ENCODE measurements around the gene CKS1B. TPM values are rescaled to one million over a fixed set of nuclear protein-coding genes. Genes with fewer than 3 reads are reported as not detected.

Gene CKS1B
- total and polyA plus RNA-seq, 9 of the 15 experiments (the other 6 are each of a cell fraction or from before 2014, with no cell fraction given), result 215 to 1,103 (median 460) TPM

DNA sequence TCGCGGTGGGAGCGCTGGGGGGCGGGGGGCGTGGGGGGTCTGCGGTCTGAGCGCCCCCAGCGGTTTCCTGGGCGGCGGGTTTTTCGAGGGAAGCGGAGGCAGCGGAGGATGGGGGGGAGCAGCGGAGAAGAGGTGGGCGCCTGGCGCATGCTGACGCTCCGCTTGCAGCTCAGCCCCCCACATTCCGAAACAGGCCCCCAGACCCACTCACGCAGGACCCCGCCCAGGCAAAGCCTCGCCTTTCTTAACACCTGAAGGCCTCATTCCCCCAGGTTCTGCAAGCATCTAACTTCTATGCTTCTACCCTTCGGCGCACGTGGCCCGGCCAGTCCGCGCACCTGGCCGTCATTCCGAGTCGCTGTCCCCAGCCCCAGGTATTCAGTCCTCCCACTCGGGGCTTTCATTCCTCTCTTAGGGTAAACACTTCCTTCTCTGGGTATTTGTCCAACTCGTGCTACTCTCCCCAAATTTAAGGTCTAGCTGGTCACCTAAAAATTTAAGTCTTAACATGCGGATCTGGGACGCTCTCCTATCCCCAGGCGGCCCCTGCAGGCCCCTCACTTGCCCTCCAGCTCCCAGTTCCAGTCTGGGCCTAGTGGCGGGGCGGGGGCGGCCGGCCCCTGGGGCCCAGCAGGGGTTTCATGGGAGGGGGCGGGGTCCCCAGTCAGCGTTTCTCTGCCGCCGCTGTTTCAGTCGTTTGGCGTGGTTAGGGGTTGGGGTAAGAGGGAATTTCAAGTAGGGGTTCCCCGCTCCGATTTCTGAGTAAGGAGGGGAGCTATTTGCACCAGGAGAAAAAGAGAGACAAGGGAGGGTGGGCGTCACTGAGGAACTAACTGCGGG is 25.3 kb downstream of the CKS1B start (continued):
- TF ChIP-seq CBX5 (IDR thresholded peaks at IDR 0.05; ENCODE audit: borderline replicate concordance, low read depth) (no peak), PTRF (tag; IDR thresholded peaks at IDR 0.05) (no peak), BRD9 (IDR thresholded peaks at IDR 0.05; ENCODE audit: low read depth, partially characterized antibody) (peak; percentile 9), FOXJ2 (tag; IDR thresholded peaks at IDR 0.05) (no peak), KDM5B (IDR thresholded peaks at IDR 0.05; ENCODE audit: insufficient replicate concordance, low read depth, low read length) (peak; percentile 76), XRCC5 (IDR thresholded peaks at IDR 0.05; ENCODE audit: low read depth, low read length) (no peak), HMG20A (CRISPR knock-in tag; conservative IDR thresholded peaks at IDR 0.05) (no peak), ZNF408 (CRISPR knock-in tag; IDR thresholded peaks at IDR 0.05; ENCODE audit: low read depth) (no peak), HMG20B (CRISPR knock-in tag; IDR thresholded peaks at IDR 0.05) (no peak), SMAD2 (IDR thresholded peaks at IDR 0.05; ENCODE audit: low read depth, low read length) (no peak), ERF (CRISPR knock-in tag; IDR thresholded peaks at IDR 0.05) (peak; percentile 69; the same call in 1 of the 2 replicates), WHSC1 (IDR thresholded peaks at IDR 0.05; ENCODE audit: low read length) (no peak), FOXA3 (CRISPR knock-in tag; conservative IDR thresholded peaks at IDR 0.05 in 1 of 2, IDR thresholded peaks at IDR 0.05 in 1 of 2) (0 out of 4 replicates have a peak, but pooled peaks of 1 of the 2 experiments have one; percentile 55)
- TF ChIP-seq, protein P1, sequence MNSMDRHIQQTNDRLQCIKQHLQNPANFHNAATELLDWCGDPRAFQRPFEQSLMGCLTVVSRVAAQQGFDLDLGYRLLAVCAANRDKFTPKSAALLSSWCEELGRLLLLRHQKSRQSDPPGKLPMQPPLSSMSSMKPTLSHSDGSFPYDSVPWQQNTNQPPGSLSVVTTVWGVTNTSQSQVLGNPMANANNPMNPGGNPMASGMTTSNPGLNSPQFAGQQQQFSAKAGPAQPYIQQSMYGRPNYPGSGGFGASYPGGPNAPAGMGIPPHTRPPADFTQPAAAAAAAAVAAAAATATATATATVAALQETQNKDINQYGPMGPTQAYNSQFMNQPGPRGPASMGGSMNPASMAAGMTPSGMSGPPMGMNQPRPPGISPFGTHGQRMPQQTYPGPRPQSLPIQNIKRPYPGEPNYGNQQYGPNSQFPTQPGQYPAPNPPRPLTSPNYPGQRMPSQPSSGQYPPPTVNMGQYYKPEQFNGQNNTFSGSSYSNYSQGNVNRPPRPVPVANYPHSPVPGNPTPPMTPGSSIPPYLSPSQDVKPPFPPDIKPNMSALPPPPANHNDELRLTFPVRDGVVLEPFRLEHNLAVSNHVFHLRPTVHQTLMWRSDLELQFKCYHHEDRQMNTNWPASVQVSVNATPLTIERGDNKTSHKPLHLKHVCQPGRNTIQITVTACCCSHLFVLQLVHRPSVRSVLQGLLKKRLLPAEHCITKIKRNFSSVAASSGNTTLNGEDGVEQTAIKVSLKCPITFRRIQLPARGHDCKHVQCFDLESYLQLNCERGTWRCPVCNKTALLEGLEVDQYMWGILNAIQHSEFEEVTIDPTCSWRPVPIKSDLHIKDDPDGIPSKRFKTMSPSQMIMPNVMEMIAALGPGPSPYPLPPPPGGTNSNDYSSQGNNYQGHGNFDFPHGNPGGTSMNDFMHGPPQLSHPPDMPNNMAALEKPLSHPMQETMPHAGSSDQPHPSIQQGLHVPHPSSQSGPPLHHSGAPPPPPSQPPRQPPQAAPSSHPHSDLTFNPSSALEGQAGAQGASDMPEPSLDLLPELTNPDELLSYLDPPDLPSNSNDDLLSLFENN (IDR thresholded peaks at IDR 0.05; ENCODE audit: low read depth in 2 of 2, low read length in 2 of 2), result no peak
- TF ChIP-seq, protein P2, sequence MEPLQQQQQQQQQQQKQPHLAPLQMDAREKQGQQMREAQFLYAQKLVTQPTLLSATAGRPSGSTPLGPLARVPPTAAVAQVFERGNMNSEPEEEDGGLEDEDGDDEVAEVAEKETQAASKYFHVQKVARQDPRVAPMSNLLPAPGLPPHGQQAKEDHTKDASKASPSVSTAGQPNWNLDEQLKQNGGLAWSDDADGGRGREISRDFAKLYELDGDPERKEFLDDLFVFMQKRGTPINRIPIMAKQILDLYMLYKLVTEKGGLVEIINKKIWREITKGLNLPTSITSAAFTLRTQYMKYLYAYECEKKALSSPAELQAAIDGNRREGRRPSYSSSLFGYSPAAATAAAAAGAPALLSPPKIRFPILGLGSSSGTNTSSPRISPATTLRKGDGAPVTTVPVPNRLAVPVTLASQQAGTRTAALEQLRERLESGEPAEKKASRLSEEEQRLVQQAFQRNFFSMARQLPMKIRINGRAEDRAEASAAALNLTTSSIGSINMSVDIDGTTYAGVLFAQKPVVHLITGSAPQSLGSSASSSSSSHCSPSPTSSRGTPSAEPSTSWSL (CRISPR knock-in tag; IDR thresholded peaks at IDR 0.05; ENCODE audit: borderline replicate concordance), result no peak
- TF ChIP-seq, protein P3, sequence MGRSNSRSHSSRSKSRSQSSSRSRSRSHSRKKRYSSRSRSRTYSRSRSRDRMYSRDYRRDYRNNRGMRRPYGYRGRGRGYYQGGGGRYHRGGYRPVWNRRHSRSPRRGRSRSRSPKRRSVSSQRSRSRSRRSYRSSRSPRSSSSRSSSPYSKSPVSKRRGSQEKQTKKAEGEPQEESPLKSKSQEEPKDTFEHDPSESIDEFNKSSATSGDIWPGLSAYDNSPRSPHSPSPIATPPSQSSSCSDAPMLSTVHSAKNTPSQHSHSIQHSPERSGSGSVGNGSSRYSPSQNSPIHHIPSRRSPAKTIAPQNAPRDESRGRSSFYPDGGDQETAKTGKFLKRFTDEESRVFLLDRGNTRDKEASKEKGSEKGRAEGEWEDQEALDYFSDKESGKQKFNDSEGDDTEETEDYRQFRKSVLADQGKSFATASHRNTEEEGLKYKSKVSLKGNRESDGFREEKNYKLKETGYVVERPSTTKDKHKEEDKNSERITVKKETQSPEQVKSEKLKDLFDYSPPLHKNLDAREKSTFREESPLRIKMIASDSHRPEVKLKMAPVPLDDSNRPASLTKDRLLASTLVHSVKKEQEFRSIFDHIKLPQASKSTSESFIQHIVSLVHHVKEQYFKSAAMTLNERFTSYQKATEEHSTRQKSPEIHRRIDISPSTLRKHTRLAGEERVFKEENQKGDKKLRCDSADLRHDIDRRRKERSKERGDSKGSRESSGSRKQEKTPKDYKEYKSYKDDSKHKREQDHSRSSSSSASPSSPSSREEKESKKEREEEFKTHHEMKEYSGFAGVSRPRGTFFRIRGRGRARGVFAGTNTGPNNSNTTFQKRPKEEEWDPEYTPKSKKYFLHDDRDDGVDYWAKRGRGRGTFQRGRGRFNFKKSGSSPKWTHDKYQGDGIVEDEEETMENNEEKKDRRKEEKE (IDR thresholded peaks at IDR 0.05; ENCODE audit: borderline replicate concordance in 1 of 2, control insufficient read depth in 1 of 2, low read depth in 2 of 2, low read length in 1 of 2), result 0 out of 4 replicates have a peak, but pooled peaks of 1 of the 2 experiments have one; percentile 36
- TF ChIP-seq, protein P4, sequence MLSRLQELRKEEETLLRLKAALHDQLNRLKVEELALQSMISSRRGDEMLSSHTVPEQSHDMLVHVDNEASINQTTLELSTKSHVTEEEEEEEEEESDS (CRISPR knock-in tag; IDR thresholded peaks at IDR 0.05), result no peak
